GM18909 (cell line): ENCODE data around the gene PRDM16.

ENCODE experiments used
- ATAC-seq: cut with Tn5 transposase; IDR thresholded peaks from one replicate; pipeline ENCODE4 v1.9.1; 2021; ENCODE audit warnings: mild to moderate bottlenecking; ENCODE audit not compliant: unreplicated experiment, poor library complexity

Gene PRDM16

DNA sequence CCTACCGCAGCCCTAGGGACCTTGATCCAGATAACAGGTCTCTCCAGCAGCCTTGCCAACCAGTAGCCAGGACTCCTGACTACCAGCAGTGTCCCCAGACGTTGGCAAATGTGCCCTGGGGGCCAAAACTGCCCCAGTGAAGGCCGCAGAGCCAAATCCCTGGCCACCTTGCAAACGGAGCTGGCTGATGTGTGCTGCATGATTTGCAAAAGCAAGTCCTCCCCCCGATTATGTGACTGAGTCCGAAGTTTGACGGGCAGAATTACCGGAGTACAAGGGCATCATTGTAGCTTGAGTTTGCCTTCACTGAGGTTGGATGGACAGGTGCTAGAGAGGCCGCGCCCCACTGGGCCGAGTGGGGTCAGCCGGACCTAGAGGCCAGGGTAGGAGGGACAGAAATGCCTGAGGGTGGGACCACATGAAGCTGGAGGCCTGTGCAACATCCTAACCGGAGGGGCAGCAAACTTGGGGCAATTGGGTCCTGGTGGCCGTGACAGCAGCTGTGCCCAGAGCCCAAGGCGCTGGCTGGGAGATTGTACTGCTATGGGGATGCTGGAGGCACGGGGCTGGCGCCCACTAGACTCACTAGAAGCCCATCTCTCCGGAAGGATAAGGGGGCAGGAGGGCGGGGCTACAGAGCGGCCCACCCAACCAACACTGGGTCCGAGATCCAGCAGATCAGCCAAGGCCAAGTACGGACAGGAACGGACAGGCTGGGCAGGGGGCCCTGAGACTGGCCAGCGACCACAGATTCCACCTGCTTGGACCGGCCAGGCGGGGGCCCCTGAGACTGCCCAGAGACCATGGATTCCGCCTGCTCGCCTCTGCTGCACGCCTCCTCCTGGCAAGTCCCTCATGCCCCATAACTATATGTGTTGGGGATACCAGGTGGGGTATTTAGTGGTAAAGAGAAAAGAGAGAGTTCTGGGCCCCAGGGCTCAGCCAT, 388.2 kb downstream of the PRDM16 start:
- no peak for ATAC-seq

DNA sequence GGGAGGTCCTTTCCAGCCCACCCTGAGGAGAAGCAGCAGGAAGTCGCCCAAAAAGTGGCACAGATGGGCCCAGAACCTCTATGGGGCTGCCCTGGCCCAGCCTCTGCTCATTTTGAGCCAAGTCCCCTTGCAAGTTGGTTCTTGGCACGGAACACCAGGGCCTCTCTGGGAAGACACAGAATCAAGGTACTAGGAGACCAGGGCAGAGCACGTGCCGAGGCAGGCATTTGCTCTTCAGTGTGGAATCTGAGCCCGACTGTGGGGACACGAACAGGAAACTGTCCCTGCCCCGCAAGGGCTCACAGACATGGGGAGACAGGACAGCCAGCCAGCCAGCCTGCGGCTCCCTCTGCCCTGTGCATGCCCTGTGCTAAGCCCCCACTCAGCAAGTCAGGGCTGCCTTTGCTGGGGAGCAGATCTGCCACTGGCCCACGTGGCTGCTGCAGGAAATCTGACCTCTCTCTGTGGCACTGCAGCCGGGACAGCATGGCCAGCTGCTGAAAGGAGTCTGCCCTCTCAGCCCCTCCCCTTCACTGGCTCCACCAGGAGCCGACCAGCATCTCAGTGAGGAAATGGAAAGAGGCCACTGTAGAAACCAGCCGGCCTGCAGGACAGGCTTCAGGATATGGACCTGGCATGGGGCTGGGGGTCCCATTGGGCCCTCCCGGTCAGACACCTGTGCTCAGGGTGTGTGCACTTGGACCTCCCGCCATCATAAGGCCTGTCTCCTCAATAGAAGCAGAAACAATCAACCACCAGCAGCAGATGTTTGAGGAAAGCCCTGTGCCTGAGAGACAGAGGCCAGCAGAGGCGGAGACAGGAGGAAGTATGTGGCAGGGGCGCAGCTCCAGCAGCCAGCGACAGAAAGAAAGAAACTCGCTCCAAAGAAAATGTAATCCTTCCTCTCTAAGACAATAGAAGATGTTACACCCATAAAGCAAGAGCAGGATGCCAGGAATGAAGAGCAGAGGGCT, 389.2 kb downstream of the PRDM16 start:
- ATAC-seq, result no peak

DNA sequence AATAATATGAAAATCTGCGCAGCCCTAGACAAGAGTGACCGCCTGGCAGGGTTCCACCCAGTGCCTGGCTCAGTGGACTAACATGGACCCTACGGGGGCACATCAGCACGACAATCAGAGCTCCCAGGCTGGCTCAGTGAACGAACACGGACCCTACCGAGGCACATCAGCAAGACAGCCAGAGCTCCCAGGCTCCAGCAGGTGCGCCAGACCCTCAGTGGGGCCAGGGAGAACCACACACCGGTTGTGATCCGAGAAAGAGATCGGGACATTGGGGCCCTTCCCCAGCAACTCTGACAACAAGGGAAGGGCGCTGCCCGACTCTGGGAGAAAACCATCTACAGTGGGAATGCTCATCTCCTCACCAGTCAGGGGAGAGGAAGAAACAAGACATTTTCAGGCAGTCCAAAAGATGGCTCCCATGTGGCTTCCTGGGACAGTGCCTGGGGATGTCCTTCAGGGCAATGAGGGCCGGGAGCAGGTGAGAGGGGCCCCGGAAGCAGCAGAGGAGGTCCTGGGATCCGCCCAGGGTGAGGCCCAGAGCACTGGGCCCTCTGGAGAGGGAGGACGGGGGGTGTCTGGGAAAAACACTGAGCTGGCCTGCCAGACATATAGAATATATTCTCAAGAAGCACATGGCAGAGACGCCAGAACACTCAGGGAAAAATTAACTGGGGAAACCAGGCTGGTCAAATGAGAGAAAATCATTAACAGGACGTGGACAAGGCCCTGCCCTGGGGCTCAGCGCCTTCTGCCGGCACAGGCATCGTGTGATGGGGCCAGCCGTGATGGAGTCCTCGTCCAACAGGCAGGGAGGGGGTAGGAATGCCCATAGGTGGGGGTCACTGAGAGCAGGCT, 390.3 kb downstream of the PRDM16 start:
- no peak for ATAC-seq

DNA sequence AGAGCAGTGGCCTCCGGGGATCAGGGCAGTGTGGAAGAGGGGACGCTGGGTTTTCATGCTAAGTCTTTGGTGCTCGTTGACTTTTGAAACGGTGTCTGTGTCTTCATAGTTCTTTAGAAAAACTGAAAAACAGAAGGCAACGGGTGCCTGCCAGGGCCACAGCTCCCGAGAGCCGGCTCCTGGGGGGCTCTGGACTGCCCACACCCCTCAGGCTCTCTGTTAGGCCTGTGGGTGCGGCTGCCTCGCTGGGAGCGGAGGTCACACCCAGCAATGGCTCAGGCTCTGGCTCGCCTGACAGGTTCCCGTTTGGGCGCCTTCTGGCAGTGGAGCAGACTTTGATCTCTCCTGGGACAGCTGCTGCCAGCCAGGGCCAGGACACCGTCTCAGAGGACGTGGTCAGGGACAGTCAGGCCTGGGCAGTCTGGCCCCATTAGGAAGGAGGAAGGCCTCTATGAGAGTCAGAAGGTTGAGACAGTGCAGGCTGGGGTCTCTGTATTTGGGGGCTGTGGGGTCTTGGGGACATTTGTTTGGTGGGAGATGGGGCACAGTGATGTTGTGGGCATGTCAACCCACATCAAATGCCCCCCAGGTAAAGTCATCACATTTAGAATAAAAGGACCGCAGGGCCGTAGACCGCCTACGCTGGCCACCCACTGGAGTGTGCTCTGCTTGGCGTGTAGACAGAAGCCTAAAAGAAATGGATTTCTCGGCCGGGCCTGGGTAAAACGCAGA, 391.1 kb downstream of the PRDM16 start:
- ATAC-seq, result no peak

DNA sequence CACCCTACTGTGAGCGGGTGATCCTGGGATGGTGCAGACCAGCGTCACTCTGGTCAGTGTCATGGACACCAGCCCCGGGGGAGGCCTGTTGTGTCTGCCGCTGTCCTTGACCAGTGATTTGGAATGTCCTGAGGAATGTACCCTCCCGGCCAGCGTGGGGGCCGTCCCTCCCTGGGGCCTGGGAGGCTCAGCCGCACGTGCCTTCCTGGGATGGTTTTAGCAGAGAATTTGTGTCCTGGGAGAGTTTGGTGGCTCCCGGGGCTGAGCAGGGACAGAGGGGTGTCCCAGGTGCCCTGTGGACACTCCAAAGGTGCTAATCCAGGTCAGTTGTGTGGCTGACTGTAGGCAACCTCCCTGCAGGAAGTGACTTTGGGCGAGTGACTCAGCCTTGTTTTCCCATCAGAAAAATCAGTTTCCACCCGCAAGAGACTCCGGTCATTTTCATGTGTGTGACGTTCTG, 391.7 kb downstream of the PRDM16 start:
- no peak for ATAC-seq

DNA sequence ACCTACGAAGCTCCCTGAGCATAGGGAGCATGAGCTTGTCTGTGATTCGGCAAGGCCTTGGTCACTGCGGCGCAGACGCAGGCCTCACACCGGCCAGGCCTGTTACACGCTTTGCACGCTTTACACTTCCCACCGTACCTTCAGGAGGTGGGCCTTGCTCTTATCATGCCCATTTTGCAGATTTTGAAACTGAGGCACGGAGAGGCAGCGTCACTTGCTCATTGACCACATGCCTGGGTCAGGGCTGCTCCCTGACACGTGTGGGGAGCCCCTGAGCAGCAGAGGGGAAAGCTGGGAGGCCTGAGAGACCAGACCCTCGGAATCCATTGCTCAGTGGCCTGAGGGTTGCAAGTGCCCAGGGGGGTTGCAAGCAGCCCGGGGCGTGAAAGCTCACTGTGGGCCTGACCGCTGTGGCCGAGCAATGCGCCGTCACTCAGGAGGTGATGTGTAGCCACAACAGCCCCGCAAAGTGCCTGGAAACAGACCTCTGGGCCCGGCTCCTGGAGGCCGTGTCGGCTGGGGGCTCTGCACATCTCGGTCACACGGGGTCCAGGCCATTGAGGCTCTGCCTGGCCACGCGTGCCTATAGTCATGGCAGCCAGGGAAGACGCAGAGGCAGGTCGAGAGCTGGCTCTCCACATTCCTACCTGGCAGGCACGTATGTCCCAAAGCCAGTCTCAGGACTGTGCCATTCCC, 392.4 kb downstream of the PRDM16 start:
- no peak for ATAC-seq

DNA sequence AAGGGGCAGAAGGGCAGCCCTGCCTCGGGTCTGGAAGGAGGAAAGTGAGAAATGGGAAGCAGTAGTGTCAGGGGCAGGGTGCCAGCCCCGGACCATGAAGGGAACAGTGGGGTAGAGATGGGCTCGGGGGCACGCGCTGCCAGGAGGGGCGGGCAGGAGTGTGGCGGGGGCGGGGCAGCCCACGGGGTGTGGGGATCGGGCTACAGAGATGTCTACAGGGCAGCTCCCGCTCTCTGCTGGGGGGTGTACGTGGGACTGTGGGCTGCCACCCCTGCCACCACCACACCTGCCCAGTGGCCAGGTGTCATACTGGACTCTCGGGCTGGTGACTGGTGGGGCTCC, 392.9 kb downstream of the PRDM16 start:
- no peak for ATAC-seq

DNA sequence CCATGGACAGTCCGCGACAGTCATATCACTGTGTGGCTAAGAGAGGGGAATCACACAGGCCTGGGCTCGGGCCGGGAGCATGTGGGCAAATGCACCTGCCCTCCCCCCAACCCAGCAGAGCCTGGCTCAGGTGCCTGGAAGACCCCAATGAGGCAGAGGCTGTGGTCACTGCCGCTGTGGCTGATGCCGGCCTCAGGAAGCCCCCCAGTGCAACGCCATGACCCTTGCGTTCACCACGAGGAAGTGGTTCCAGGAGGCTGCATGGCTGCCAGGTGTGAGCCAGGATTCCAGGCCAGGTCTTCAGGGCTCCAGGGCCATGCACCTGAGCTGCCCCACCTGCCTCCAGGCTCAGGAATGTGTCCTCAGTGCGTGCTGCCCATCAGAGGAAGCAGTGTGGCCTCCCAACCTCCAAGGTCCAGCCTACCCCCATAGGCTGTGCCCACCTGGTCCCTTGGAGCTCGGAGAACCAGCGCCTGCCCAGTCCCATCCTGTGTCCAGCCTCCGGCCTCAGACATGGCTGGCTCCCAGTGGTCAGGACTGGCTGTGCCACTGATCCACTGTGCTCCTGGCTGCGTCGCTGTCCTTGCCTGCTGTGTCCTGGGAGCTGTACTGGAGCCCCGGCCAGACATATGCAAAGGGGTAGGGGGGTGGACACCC, 393.5 kb downstream of the PRDM16 start:
- no peak for ATAC-seq

DNA sequence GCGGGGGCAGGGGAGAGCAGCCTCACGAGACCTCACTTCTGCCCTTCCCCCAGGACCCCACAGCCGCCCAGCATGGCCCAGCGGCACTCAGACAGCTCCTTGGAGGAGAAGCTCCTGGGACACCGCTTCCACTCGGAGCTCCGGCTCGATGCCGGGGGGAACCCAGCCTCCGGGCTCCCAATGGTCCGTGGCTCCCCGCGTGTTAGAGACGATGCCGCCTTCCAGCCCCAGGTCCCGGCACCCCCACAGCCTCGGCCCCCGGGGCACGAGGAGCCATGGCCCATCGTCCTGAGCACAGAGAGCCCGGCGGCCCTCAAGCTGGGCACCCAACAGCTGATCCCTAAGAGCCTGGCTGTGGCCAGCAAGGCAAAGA, 394.0 kb downstream of the PRDM16 start:
- no peak for ATAC-seq

DNA sequence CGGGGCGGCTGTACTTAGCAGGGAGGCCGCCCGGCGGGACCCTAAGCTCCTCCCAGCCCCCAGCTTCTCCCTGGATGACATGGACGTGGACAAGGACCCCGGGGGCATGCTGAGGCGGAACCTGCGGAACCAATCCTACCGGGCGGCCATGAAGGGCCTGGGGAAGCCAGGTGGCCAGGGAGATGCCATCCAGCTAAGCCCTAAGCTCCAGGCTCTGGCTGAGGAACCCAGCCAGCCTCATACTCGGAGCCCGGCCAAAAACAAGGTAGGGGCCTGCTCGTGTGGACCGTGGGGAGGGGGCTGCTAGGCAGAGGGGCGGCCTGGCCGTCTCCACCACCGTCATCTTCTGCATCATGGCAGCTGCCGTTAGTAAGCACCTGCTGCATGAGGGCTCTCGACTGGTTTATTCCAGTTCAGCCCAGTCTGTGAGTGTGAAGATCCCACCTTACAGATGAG, 394.4 kb downstream of the PRDM16 start:
- no peak for ATAC-seq

DNA sequence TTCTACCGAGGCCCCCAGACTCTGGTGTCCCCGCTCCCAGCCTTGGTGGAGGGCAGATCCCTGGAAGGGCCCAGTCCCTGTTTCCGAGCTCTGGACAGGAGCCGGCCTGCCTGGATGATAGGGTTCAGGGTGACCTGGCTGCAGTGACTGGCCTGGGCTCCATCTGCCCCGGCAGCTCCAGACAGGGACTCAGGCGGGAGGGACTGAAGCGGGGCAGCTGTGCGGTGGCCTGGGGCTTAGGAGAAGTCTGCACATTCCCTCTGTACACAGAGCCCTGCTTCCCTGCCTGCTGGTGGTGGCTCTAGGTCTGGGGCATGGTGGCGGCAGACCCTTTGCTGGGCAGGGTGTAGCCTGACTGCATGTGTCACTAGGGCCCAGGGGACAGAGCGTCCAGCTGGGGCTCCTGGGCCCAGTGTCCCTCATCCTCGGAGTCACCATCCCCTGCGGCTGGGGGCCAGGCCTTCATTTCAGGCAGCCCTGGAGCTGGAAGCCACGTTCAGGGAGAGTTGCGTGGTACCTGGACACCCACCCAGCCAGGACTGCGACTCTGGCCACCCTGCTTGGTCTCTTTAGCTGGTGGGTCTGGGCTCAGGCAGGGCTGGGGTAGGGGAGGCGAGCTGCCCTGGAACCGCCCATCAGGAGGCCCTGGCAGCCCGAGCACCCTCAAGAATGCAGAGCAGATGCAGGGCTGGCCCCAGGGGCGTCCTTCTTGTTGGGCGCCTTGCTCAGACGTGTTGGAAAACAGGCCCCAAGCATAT, 395.1 kb downstream of the PRDM16 start:
- no peak for ATAC-seq

DNA sequence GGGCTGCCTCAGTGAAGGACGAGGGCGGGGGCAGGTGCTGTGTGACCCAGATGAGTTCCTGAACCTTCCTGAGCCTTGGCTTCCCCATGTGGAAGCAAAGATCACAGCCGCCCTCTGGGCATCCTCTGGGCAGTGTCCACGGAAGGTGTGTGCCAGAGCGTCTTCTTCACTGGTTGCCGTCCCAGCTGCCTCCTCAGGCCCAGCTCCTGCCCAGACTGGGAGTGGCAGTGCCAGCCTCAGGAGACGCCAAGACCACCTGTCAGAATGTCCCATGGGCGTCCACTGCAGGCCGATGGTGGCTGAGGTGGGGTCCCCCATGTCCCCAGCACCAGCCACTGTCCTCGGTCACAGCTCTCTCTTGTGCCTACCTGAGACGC, 395.6 kb downstream of the PRDM16 start:
- ATAC-seq, result no peak

DNA sequence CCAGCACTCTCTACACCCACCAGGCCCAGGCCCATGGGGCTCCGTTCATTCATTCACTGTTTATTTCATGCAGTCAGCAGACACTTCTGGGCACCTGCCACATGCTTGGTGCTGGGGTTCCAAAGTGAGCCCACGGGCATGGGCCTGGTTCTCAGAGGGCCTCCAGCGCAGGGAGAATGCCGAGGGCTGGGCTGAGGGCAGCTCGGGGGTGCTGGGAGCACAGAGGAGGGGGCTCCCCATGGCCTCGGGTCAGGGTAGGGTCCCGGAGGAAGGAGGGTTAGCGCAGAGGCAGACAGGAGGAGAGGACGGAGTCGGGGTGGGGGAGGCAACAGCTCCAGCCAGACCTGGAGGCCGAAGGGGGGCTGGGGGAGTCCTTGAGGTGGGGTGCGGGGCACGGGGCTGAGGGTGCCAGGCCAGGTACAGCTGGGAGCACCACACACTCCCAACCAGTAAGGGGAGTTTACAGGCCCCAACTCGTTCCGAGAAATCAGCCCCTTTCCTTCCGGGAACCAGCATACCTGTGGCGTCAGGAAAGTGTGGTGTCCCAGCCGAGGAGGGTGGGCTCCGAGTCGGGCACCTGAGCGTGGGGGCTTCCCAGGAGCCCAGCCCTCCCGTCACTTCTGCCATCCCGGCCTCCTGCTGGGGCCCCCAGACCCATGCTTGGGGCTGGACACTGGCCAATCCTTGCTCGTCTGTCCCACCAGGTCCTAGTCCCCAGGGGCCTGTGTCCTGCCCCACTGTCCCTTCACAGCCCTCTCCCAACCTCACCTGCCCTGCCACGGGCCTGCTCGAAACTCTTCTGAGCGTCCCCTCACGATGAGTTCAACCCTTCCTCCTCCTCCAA, 396.3 kb downstream of the PRDM16 start:
- no peak for ATAC-seq

DNA sequence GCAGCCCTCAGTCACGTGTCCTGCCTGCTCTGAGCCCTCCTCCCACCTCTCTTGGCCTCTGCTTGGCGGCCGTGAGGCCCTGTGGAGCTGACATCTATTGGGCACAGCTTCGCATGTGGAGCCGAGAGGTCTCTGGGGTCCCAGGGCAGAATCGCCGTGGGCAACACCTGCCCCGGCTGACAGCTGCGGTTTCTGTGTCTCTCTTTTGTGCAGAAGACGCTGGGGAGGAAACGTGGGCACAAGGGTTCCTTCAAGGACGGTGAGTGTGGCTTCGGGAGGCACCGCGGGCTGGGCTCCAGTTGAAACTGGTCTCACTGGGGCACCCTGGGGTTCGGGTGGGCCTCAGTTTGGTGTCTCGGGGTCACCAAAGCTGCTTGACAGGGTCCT, 396.9 kb downstream of the PRDM16 start:
- no peak for ATAC-seq

DNA sequence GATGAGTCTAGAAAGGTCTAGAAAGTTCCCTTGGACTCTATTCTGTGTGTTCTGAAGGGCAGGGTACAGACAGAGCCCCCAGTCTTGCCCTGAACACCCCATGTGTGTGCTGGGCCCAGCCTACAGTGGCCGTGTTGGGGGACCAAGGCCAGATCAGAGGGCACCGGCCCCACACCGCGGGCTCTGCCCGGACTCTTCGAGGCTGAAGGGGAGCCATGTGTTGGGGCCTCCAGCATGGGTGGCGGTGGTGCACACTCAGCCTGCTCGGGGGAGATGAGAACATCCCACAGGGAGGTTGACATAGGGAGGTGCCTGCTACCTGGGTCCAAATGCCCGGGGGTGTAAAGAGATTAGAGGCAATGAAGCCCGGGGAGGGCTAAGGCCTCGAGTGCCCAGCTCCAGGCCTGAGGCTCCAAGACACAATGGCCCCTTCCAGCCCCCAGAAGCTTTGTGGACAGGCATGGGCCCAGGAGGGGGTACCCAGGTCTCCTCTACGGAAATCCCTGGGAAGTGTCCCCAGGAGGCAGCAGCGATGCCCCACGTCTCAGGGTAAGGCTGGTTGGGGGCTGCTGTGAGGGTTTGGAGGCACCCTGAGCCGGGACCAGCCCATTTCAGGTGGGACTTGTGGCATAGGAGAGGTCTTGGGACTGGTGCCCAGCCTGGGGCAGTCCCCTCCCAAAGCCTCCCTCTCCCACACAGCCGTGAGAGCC, 397.5 kb downstream of the PRDM16 start:
- ATAC-seq, result no peak
